ENCODE results near the gene KRT80.

Gene KRT80

DNA sequence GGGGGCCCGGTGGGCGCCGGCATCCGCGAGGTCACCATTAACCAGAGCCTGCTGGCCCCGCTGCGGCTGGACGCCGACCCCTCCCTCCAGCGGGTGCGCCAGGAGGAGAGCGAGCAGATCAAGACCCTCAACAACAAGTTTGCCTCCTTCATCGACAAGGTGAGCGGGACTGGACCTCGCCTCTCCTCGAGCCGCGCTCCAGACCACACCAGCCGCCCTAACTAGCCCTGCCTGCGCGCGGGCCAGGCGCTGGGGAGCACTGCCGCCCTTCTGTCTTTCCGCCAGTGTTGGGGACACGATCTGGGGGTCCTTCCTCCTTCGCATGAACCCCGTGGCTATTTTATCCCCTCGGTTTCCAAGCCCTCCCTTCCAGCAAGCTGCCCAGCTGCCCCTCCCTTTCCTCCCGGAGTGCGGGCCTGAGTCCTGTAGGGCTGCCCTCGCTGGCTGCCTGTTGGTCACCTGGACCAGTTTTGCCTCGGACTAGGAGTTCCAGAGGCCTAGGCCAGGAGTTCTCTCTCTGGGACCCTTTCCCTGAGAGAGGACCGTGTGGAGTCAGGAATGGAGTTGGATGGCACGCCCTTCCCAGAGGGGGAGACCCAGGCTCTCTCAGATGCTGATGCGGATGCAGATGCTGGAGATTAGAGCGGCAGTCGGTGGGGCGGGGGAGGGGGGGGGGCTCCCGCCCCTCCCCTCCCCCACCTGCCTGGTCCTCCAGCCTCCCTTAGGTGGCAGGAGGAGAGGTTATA is 41.8 kb upstream of the KRT80 start:
- H3K36me3 ChIP-seq (ENCODE audit: insufficient read depth, low read depth, low read length), result no peaks in the 10 kb centered on the region
- peaks cover 71% of the 10 kb centered on the region for H3K27me3 ChIP-seq (ENCODE audit: insufficient read depth, low read length)
- H3K9ac ChIP-seq (ENCODE audit: low read depth, low read length), result peak overlapping the region; percentile 70; the same call in 1 of the 2 replicates
- H3K9me3 ChIP-seq (ENCODE audit: insufficient read depth, low read depth, low read length), result no peaks in the 10 kb centered on the region
- H3K27ac ChIP-seq (ENCODE audit: low read length), result no peak overlapping the region
- H3K4me3 ChIP-seq (ENCODE audit: low read length), result peak overlapping the region; percentile 71
- peaks cover 16% of the 10 kb centered on the region; the same call in 1 of the 2 replicates for H3K4me1 ChIP-seq (ENCODE audit: insufficient read depth, low read length)

DNA sequence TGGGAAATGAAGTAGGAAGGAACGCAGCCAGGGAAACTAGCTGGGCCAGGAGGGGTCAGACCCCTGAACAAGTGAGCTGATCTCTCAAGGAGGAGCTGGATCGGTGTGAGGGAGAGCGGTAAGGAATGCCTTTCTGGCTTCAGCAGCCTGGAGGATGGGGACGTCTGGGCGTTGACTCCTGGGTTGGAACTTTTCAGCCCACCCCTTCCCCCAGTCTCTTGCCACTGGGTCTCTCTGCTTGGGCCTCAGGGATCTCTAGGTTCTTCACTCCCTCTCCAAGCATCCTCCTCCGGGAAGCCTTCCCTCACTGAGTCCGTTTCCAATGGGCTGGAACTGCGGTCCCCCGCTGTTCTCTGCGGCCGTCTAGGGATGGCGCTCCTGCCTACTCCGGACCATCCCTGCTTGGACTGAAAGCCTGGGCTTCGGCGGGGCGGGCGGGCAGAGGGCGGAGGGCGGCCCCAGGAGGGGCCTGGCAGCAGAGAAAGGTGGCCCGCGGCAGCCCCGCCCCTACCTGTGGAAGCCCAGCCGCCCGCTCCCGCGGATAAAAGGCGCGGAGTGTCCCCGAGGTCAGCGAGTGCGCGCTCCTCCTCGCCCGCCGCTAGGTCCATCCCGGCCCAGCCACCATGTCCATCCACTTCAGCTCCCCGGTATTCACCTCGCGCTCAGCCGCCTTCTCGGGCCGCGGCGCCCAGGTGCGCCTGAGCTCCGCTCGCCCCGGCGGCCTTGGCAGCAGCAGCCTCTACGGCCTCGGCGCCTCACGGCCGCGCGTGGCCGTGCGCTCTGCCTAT is 41.1 kb upstream of the KRT80 start, which contains the start of gene KRT7:
Gene KRT7, plus strand, starts transcription at position 570 of the 788 bp plus-strand sequence. Its CDS starts 54 bp downstream, at position 624.
- peaks cover 15% of the 10 kb centered on the region; the same call in 1 of the 2 replicates for H3K4me1 ChIP-seq (ENCODE audit: insufficient read depth, low read length)
- peak within 1 kb of the TSS; percentile 70; the same call in 1 of the 2 replicates for H3K9ac ChIP-seq (ENCODE audit: low read depth, low read length)
- no peaks in the 10 kb centered on the region for H3K36me3 ChIP-seq (ENCODE audit: insufficient read depth, low read depth, low read length)
- H3K9me3 ChIP-seq (ENCODE audit: insufficient read depth, low read depth, low read length), result no peaks in the 10 kb centered on the region
- no peak within 1 kb of the TSS for H3K27ac ChIP-seq (ENCODE audit: low read length)
- H3K27me3 ChIP-seq (ENCODE audit: insufficient read depth, low read length), result peaks cover 71% of the 10 kb centered on the region
- H3K4me3 ChIP-seq (ENCODE audit: low read length), result peak within 1 kb of the TSS; percentile 71

DNA sequence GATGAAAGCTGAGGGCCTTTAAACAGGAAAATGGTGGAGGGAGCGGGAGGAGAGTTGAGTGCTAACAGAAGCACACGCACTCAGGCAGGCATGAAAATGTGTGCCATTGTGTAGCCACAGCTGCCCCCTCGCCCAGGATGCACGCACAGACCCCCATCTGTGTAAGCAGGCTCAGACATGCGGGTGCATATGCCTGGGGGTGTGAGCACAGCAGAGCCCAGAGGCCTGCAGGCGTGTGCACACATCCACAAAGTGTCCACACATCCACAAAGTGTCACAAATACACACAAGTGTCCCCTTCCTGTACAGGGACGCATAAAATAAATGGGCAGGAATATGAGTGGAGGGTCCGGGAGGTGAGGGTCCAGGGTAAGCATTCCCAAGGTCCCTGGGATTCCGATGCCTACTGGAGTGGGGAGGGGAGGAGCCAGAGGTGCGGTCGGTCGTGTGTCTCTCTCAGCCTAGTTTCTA is 40.4 kb upstream of the KRT80 start:
- Histone ChIP-seq H3K27ac (ENCODE audit: low read length) (no peak overlapping the region), H3K4me3 (ENCODE audit: low read length) (peak overlapping the region; percentile 71; the same call in 1 of the 2 replicates), H3K36me3 (ENCODE audit: insufficient read depth, low read depth, low read length) (no peaks in the 10 kb centered on the region), H3K9me3 (ENCODE audit: insufficient read depth, low read depth, low read length) (no peaks in the 10 kb centered on the region), H3K9ac (ENCODE audit: low read depth, low read length) (no peak overlapping the region), H3K27me3 (ENCODE audit: insufficient read depth, low read length) (peaks cover 71% of the 10 kb centered on the region), H3K4me1 (ENCODE audit: insufficient read depth, low read length) (peaks cover 9% of the 10 kb centered on the region; the same call in 1 of the 2 replicates)

DNA sequence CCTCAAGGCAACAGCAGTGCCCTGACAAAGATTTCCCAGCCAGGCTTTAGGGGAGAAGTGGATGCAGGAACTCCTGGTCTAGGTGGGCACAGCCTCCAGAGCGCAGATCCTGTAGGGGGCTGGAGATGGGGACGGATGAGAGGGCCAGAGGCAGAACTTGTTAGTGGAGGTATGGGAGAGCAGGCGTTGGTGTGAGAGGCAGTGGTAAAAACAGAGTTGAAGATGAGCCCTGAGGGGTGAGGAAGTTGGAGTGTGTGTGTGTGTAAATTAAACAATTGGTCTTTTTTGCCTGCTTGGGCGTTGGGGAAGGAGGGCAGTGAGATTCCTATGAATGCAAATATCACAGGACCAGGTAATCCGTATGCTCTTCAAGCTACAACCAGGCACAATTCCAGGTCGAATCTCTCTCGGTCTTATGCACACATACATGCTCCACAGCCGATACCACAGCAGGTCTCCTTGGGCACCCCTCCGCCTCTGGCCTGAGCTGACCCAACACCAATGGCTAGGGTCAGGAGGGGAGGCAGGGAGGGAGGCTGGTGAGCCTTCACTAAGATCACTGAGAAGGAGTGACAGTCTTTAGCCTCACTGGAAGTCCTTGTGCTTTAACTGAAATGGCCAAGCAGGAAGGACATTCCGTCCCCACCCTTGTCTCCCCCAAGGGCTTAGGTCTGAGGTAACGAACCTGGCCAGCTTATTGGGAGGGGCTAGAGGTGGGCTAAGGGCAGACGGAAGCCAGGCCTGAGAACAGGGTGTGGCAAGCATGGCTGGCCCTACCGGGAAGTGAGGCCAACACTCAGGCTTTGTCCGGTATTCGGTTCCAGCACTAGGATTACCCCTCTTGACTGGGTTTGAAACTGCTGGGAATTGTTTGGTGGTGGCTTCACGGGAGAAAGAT is 39.7 kb upstream of the KRT80 start:
- Histone ChIP-seq H3K4me1 (ENCODE audit: insufficient read depth, low read length) (peaks cover 6% of the 10 kb centered on the region; the same call in 1 of the 2 replicates), H3K36me3 (ENCODE audit: insufficient read depth, low read depth, low read length) (no peaks in the 10 kb centered on the region), H3K27ac (ENCODE audit: low read length) (no peak overlapping the region), H3K9me3 (ENCODE audit: insufficient read depth, low read depth, low read length) (no peaks in the 10 kb centered on the region), H3K9ac (ENCODE audit: low read depth, low read length) (no peak overlapping the region), H3K4me3 (ENCODE audit: low read length) (no peak overlapping the region), H3K27me3 (ENCODE audit: insufficient read depth, low read length) (peaks cover 69% of the 10 kb centered on the region)

DNA sequence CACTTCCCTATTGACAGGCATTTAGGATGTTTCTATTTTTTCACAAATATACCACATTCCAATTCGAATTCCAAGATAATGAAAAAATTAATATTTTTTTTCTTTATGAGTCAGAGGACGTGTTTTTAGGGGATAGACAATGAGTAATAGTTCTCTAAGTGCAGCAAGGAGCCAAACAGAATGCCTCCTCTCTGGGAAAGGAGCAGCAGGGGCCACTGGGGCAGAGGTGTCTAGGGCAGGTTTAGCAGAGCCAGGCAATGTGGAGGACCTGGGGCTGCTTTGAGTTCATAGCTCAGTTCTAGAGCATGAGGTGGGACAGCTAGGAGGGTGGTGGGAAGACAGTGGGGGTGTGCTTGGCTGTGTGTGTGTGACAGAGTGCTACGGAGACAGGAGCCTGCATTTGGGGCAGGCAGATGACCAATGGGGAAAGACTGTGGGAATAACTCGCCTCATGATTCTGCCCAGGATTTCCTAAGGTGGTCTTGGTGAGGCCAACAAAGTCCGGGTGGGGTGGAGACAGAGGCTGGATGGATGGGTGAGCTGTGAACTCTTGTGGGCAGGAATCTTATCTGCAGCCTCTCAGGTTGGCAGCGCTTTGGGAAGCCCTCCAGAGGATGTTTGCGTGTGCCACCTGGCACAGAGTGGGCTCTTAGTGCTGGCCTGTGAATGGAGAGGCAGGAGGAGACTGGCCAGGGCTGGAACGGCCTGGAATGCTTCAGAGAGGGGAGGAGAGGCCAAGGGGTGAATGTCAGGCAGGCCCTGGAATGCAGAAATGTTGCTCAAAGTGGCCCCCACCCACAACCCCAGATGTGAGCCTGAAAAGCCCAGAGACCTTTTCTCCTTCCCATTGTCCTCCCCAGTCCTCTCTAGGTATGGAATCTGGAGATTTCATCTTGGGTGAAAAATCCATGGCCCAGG is 38.8 kb upstream of the KRT80 start:
- Histone ChIP-seq H3K9me3 (ENCODE audit: insufficient read depth, low read depth, low read length) (no peaks in the 10 kb centered on the region), H3K4me3 (ENCODE audit: low read length) (no peak overlapping the region), H3K4me1 (ENCODE audit: insufficient read depth, low read length) (peaks cover 6% of the 10 kb centered on the region; the same call in 1 of the 2 replicates), H3K27me3 (ENCODE audit: insufficient read depth, low read length) (peaks cover 63% of the 10 kb centered on the region), H3K36me3 (ENCODE audit: insufficient read depth, low read depth, low read length) (no peaks in the 10 kb centered on the region), H3K27ac (ENCODE audit: low read length) (no peak overlapping the region), H3K9ac (ENCODE audit: low read depth, low read length) (no peak overlapping the region)

DNA sequence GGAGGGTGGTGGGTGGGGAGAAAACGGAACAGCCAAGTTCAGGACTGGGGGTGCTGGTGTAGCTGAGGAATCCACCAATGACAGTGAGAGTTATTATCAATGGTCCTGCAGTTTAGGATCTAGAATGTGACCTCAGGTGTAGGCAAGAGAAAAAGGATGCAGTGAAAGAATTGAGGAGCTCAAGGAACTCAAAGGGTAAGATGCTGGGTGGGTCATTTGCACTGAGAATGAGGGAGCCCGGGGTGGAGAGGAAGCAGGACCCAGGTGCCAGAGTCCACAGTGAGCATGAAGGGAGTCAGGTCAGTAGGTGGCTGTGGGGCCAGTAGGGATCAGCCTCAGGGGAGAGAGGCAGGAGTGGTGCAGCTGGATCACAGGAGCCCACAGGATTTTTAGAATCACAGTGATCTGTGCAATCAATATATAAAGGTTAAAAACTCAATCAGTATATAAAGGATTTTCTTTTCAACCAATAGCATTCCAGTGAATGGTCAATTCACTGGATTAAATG is 38.1 kb upstream of the KRT80 start:
- H3K9me3 ChIP-seq (ENCODE audit: insufficient read depth, low read depth, low read length), result no peaks in the 10 kb centered on the region
- H3K4me3 ChIP-seq (ENCODE audit: low read length), result no peak overlapping the region
- H3K36me3 ChIP-seq (ENCODE audit: insufficient read depth, low read depth, low read length), result no peaks in the 10 kb centered on the region
- no peak overlapping the region for H3K9ac ChIP-seq (ENCODE audit: low read depth, low read length)
- peaks cover 6% of the 10 kb centered on the region; the same call in 1 of the 2 replicates for H3K4me1 ChIP-seq (ENCODE audit: insufficient read depth, low read length)
- no peak overlapping the region for H3K27ac ChIP-seq (ENCODE audit: low read length)
- peaks cover 56% of the 10 kb centered on the region for H3K27me3 ChIP-seq (ENCODE audit: insufficient read depth, low read length)

DNA sequence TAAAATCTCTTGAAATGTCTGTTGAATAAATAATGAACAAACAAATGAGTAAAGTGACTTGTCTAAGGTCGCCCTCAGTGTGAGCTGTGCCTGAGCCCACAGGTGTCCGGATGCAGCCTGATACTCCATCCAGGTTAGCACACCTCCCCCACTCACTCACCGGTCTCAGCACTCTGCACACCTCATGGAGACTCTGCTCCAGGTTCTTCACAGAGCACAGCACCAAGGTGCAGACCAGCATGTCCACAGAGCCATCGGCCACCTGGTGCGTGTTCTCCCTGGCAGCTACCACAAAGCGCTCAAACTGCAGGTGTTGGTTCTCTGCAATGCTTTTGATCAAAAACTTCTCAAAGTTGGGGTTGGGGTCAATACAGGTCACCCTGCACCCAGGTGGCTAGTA is 37.1 kb upstream of the KRT80 start:
- H3K9me3 ChIP-seq (ENCODE audit: insufficient read depth, low read depth, low read length), result no peaks in the 10 kb centered on the region
- H3K9ac ChIP-seq (ENCODE audit: low read depth, low read length), result no peak overlapping the region
- no peak overlapping the region for H3K4me3 ChIP-seq (ENCODE audit: low read length)
- H3K36me3 ChIP-seq (ENCODE audit: insufficient read depth, low read depth, low read length), result no peaks in the 10 kb centered on the region
- peaks cover 3% of the 10 kb centered on the region; the same call in 1 of the 2 replicates for H3K4me1 ChIP-seq (ENCODE audit: insufficient read depth, low read length)
- H3K27me3 ChIP-seq (ENCODE audit: insufficient read depth, low read length), result peaks cover 46% of the 10 kb centered on the region
- no peak overlapping the region for H3K27ac ChIP-seq (ENCODE audit: low read length)

DNA sequence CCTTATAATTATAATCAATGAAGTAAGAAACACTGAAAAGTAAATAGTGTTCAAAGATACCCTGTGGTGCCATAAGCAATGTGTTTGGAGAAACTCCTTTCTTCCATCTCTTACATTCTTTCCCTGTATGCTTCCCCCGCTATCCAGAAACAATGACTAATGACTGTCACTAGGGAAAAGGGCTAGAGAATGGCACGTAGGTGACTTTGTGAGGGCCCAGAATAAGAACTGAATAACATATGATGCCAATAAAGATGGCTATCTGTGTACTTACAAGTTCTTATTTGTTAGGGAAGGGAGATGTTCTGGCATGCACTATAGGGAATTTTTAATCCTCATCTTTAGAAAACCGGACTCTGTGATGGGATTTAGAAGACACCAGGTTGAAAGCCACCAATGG is 36.6 kb upstream of the KRT80 start:
- no peak overlapping the region for H3K4me3 ChIP-seq (ENCODE audit: low read length)
- no peak overlapping the region for H3K27ac ChIP-seq (ENCODE audit: low read length)
- H3K4me1 ChIP-seq (ENCODE audit: insufficient read depth, low read length), result peaks cover 3% of the 10 kb centered on the region; the same call in 1 of the 2 replicates
- no peaks in the 10 kb centered on the region for H3K9me3 ChIP-seq (ENCODE audit: insufficient read depth, low read depth, low read length)
- H3K36me3 ChIP-seq (ENCODE audit: insufficient read depth, low read depth, low read length), result no peaks in the 10 kb centered on the region
- H3K9ac ChIP-seq (ENCODE audit: low read depth, low read length), result no peak overlapping the region
- peaks cover 40% of the 10 kb centered on the region for H3K27me3 ChIP-seq (ENCODE audit: insufficient read depth, low read length)

GRCh38 chr12:52227606-52228166 is 35.9 kb upstream of the KRT80 start:
- no peak overlapping the region for H3K27ac ChIP-seq (ENCODE audit: low read length)
- peaks cover 33% of the 10 kb centered on the region for H3K27me3 ChIP-seq (ENCODE audit: insufficient read depth, low read length)
- no peak overlapping the region for H3K4me3 ChIP-seq (ENCODE audit: low read length)
- no peak overlapping the region for H3K9ac ChIP-seq (ENCODE audit: low read depth, low read length)
- H3K36me3 ChIP-seq (ENCODE audit: insufficient read depth, low read depth, low read length), result no peaks in the 10 kb centered on the region
- H3K4me1 ChIP-seq (ENCODE audit: insufficient read depth, low read length), result peaks cover 3% of the 10 kb centered on the region; the same call in 1 of the 2 replicates
- H3K9me3 ChIP-seq (ENCODE audit: insufficient read depth, low read depth, low read length), result no peaks in the 10 kb centered on the region

GRCh38 chr12:52226446-52226845 is 34.6 kb upstream of the KRT80 start:
- no peaks in the 10 kb centered on the region for H3K4me1 ChIP-seq (ENCODE audit: insufficient read depth, low read length)
- no peak overlapping the region for H3K27ac ChIP-seq (ENCODE audit: low read length)
- no peaks in the 10 kb centered on the region for H3K9me3 ChIP-seq (ENCODE audit: insufficient read depth, low read depth, low read length)
- no peaks in the 10 kb centered on the region for H3K36me3 ChIP-seq (ENCODE audit: insufficient read depth, low read depth, low read length)
- H3K4me3 ChIP-seq (ENCODE audit: low read length), result no peak overlapping the region
- no peak overlapping the region for H3K9ac ChIP-seq (ENCODE audit: low read depth, low read length)
- H3K27me3 ChIP-seq (ENCODE audit: insufficient read depth, low read length), result peaks cover 21% of the 10 kb centered on the region
